ENCODE results near the gene RAPGEF6.

- TF ChIP-seq TAF1 (IDR thresholded peaks at IDR 0.05; ENCODE audit: borderline replicate concordance, insufficient read depth, low read length) (no peak), POLR2AphosphoS5 (IDR thresholded peaks at IDR 0.05; ENCODE audit: low read depth, low read length) (no peak), SIN3A (IDR thresholded peaks at IDR 0.05; ENCODE audit: borderline replicate concordance, insufficient read depth, low read length) (no peak), REST (IDR thresholded peaks at IDR 0.05; ENCODE audit: insufficient read depth in 1 of 2, low read depth in 2 of 2, low read length in 2 of 2) (no peak)
Measured at GRCh38 chr5:131541762-131542161, 93.3 kb downstream of the RAPGEF6 start.

All from PFSK-1 (cell line).